ENCODE results near the gene MPP4. TPM values are rescaled to one million over a fixed set of nuclear protein-coding genes. Genes with fewer than 3 reads are reported as not detected.
A peak's percentile ranks its signal among the peaks of the same experiment; 100 is the strongest.

The MPP4 gene
- total and polyA plus RNA-seq, 2 of the 13 experiments (the other 11 are each of a cell fraction or from before 2014, with no cell fraction given) = not detected

DNA sequence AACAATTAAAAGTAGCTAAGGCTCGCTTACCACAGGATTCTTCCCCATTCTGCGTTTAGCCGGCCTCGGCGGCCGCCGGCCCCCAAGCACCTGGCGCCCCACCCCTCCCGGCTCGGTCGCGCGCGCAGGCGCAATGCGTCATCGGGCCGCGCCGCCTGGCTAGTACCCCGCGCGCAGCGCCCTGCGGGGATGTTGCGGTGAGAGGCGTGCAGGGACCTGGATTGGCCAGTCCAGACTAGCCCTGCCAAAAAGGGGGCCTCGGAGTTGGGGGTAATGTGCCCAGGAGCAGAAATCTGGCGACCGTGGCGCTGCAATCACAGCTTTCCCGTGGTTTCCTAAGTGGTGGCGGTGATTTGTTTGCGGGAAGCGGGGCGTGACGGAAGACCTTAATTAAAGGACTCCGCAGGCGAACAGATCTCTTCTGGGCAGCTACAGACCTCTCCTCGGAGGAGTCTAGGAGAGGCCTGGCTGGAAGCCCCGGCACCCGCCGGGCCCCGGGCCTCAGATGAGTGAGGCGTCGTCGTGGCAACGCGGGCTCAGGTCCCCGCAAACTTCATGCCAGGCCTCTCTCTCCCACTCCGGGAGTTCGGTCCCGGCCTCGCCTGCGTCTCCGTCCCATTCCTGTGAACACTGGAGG is 55.7 kb downstream of the MPP4 start (continued):
- TF ChIP-seq, protein P1, sequence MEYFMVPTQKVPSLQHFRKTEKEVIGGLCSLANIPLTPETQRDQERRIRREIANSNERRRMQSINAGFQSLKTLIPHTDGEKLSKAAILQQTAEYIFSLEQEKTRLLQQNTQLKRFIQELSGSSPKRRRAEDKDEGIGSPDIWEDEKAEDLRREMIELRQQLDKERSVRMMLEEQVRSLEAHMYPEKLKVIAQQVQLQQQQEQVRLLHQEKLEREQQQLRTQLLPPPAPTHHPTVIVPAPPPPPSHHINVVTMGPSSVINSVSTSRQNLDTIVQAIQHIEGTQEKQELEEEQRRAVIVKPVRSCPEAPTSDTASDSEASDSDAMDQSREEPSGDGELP (IDR thresholded peaks at IDR 0.05; ENCODE audit: borderline replicate concordance, low read depth) = no peak; the same call in 1 of the 2 replicates
- no peak for TF ChIP-seq PRMT3 (CRISPR knock-in tag; IDR thresholded peaks at IDR 0.05; ENCODE audit: borderline replicate concordance, low read depth)
- TF ChIP-seq RARG (CRISPR knock-in tag; IDR thresholded peaks at IDR 0.05; ENCODE audit: low read depth) = no peak
- TF ChIP-seq, protein P2, sequence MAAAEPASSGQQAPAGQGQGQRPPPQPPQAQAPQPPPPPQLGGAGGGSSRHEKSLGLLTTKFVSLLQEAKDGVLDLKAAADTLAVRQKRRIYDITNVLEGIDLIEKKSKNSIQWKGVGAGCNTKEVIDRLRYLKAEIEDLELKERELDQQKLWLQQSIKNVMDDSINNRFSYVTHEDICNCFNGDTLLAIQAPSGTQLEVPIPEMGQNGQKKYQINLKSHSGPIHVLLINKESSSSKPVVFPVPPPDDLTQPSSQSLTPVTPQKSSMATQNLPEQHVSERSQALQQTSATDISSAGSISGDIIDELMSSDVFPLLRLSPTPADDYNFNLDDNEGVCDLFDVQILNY (CRISPR knock-in tag; conservative IDR thresholded peaks at IDR 0.05) = no peak
- TF ChIP-seq, protein P3, sequence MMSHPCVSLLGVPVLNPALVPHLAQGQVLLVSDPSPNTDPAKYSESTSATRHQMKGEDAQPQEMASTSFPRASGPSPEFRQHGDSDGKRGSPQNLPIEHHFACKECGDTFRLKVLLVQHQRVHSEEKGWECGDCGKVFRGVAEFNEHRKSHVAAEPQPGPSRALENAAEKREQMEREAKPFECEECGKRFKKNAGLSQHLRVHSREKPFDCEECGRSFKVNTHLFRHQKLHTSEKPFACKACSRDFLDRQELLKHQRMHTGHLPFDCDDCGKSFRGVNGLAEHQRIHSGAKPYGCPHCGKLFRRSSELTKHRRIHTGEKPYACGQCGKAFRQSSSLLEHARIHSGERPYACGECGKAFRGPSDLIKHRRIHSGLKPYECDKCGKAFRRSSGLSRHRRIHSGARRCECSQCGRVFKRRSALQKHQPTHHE (CRISPR knock-in tag; IDR thresholded peaks at IDR 0.05; ENCODE audit: borderline replicate concordance) = peak; percentile 87; the same call in 1 of the 2 replicates
- peak; percentile 78 for TF ChIP-seq ZNF317 (CRISPR knock-in tag; IDR thresholded peaks at IDR 0.05)
- no peak; the same call in 1 of the 2 replicates for TF ChIP-seq RXRA (CRISPR knock-in tag; IDR thresholded peaks at IDR 0.05)
- TF ChIP-seq EP300 (IDR thresholded peaks at IDR 0.05; ENCODE audit: low read depth in 2 of 2, low read length in 2 of 2) = 0 out of 4 replicates have a peak, but pooled peaks of 1 of the 2 experiments have one; percentile 8
- no peak for TF ChIP-seq EP300 (CRISPR knock-in tag; IDR thresholded peaks at IDR 0.05; ENCODE audit: borderline replicate concordance)
- TF ChIP-seq, protein P4, sequence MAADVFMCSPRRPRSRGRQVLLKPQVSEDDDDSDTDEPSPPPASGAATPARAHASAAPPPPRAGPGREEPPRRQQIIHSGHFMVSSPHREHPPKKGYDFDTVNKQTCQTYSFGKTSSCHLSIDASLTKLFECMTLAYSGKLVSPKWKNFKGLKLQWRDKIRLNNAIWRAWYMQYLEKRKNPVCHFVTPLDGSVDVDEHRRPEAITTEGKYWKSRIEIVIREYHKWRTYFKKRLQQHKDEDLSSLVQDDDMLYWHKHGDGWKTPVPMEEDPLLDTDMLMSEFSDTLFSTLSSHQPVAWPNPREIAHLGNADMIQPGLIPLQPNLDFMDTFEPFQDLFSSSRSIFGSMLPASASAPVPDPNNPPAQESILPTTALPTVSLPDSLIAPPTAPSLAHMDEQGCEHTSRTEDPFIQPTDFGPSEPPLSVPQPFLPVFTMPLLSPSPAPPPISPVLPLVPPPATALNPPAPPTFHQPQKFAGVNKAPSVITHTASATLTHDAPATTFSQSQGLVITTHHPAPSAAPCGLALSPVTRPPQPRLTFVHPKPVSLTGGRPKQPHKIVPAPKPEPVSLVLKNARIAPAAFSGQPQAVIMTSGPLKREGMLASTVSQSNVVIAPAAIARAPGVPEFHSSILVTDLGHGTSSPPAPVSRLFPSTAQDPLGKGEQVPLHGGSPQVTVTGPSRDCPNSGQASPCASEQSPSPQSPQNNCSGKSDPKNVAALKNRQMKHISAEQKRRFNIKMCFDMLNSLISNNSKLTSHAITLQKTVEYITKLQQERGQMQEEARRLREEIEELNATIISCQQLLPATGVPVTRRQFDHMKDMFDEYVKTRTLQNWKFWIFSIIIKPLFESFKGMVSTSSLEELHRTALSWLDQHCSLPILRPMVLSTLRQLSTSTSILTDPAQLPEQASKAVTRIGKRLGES (CRISPR knock-in tag; IDR thresholded peaks at IDR 0.05; ENCODE audit: borderline replicate concordance) = no peak
- peak; percentile 6 for TF ChIP-seq BCL6 (CRISPR knock-in tag; IDR thresholded peaks at IDR 0.05)
- 0 out of 2 replicates have a peak, but pooled peaks have one; percentile 13 for TF ChIP-seq SRY (CRISPR knock-in tag; IDR thresholded peaks at IDR 0.05)
- peak; percentile 95 for TF ChIP-seq KMT2B (CRISPR knock-in tag; IDR thresholded peaks at IDR 0.05)
- TF ChIP-seq, protein P5, sequence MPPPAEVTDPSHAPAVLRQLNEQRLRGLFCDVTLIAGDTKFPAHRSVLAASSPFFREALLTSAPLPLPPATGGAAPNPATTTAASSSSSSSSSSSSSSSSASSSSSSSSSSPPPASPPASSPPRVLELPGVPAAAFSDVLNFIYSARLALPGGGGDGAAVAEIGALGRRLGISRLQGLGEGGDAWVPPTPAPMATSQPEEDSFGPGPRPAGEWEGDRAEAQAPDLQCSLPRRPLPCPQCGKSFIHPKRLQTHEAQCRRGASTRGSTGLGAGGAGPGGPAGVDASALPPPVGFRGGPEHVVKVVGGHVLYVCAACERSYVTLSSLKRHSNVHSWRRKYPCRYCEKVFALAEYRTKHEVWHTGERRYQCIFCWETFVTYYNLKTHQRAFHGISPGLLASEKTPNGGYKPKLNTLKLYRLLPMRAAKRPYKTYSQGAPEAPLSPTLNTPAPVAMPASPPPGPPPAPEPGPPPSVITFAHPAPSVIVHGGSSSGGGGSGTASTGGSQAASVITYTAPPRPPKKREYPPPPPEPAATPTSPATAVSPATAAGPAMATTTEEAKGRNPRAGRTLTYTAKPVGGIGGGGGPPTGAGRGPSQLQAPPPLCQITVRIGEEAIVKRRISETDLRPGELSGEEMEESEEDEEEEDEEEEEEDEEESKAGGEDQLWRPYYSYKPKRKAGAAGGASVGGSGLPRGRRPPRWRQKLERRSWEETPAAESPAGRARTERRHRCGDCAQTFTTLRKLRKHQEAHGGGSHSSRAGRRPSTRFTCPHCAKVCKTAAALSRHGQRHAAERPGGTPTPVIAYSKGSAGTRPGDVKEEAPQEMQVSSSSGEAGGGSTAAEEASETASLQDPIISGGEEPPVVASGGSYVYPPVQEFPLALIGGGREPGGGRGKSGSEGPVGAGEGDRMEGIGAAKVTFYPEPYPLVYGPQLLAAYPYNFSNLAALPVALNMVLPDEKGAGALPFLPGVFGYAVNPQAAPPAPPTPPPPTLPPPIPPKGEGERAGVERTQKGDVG (CRISPR knock-in tag; IDR thresholded peaks at IDR 0.05; ENCODE audit: borderline replicate concordance) = no peak; the same call in 1 of the 2 replicates
- TF ChIP-seq, protein P6, sequence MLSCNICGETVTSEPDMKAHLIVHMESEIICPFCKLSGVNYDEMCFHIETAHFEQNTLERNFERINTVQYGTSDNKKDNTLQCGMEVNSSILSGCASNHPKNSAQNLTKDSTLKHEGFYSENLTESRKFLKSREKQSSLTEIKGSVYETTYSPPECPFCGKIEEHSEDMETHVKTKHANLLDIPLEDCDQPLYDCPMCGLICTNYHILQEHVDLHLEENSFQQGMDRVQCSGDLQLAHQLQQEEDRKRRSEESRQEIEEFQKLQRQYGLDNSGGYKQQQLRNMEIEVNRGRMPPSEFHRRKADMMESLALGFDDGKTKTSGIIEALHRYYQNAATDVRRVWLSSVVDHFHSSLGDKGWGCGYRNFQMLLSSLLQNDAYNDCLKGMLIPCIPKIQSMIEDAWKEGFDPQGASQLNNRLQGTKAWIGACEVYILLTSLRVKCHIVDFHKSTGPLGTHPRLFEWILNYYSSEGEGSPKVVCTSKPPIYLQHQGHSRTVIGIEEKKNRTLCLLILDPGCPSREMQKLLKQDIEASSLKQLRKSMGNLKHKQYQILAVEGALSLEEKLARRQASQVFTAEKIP (CRISPR knock-in tag; IDR thresholded peaks at IDR 0.05; ENCODE audit: borderline replicate concordance) = no peak
- 0 out of 2 replicates have a peak, but pooled peaks have one; percentile 24 for TF ChIP-seq NFYB (CRISPR knock-in tag; IDR thresholded peaks at IDR 0.05)
- no peak for TF ChIP-seq PCBP1 (IDR thresholded peaks at IDR 0.05; ENCODE audit: borderline replicate concordance, low read depth, low read length)
